Caco-2 (cell line): ENCODE data around the gene BGLAP. TPM values are rescaled to one million over a fixed set of nuclear protein-coding genes. Genes with fewer than 3 reads are reported as not detected.
A peak's percentile ranks its signal among the peaks of the same experiment; 100 is the strongest.

Experiments
- BruUV-seq: library from RNA; stranded (reverse); fragments of 400-500 nt; replicated peaks from 2 replicates; lab custom pipeline; 2021; lab: Mats Ljungman, UMichigan
- CTCF ChIA-PET: fragments of 300-600 bp; sonication (Branson Sonifier 250); formaldehyde crosslinking; loops from one replicate; lab custom pipeline; 2022; ENCODE audit warnings: antibody characterized with exemption; lab: Charles Lee
- POLR2A ChIA-PET: fragments of 300-600 bp; sonication (Branson Sonifier 250); formaldehyde crosslinking; loops from one replicate; lab custom pipeline; 2022; ENCODE audit warnings: antibody characterized with exemption; lab: Charles Lee
- DNase-seq, 2 experiments: peaks; one replicate each; pipeline versions ENCODE4 v3.0.0 to v3.0.0-alpha.2; 2020 to 2022
- H3K27me3 ChIP-seq: replicated peaks from 2 replicates; pipeline ENCODE4 v1.6.0; 2011; ENCODE audit warnings: low read length; ENCODE audit not compliant: control insufficient read depth, insufficient read depth
- H3K36me3 ChIP-seq: 2 replicates; pipeline ENCODE4 v1.5.1; 2011; ENCODE audit warnings: low read length; ENCODE audit not compliant: control insufficient read depth, insufficient read depth
- H3K4me1 ChIP-seq: fragments of 250-450 bp; sonication (Bioruptor Pico); 2 replicates; pipeline ENCODE4 v1.5.1; 2020; ENCODE audit warnings: mild to moderate bottlenecking
- H3K4me3 ChIP-seq: 2 replicates; pipeline ENCODE4 v1.5.1; 2011; ENCODE audit warnings: low read depth, mild to moderate bottlenecking, control low read depth, low read length
- H3K9me3 ChIP-seq: fragments of 250-450 bp; sonication (Bioruptor Pico); 2 replicates; pipeline ENCODE4 v1.5.1; 2020; ENCODE audit warnings: mild to moderate bottlenecking, moderate library complexity
- H3K27ac Mint-ChIP-seq: one replicate; pipeline ENCODE4 v1.8.0; 2022; ENCODE audit warnings: mixed read lengths; ENCODE audit not compliant: unreplicated experiment
- H3K27me3 Mint-ChIP-seq: one replicate; pipeline ENCODE4 v1.8.0; 2022; ENCODE audit warnings: mixed read lengths; ENCODE audit not compliant: insufficient read depth, unreplicated experiment
- H3K36me3 Mint-ChIP-seq: one replicate; pipeline ENCODE4 v1.8.0; 2022; ENCODE audit warnings: mild to moderate bottlenecking, mixed read lengths; ENCODE audit not compliant: insufficient read depth, unreplicated experiment
- H3K4me1 Mint-ChIP-seq: one replicate; pipeline ENCODE4 v1.8.0; 2022; ENCODE audit warnings: low read depth, mixed read lengths; ENCODE audit not compliant: unreplicated experiment
- H3K4me3 Mint-ChIP-seq: one replicate; pipeline ENCODE4 v1.8.0; 2022; ENCODE audit warnings: mild to moderate bottlenecking, moderate library complexity, mixed read lengths; ENCODE audit not compliant: unreplicated experiment
- H3K9me3 Mint-ChIP-seq: one replicate; pipeline ENCODE4 v1.8.0; 2022; ENCODE audit warnings: mixed read lengths; ENCODE audit not compliant: unreplicated experiment
- CTCF ChIP-seq, 2 experiments: fragments of 200-600 bp in 1 of 2; IDR thresholded peaks; 1 replicate in 1 of 2; 2 replicates in 1 of 2; pipeline versions ENCODE4 v1.5.1 to v1.8.0; 2011 to 2022; ENCODE audit warnings: antibody characterized with exemption in 1 of 2, control low read depth in 1 of 2, inconsistent platforms in 1 of 2, low read depth in 1 of 2, low read length in 1 of 2, mild to moderate bottlenecking in 1 of 2, moderate library complexity in 1 of 2; ENCODE audit not compliant: insufficient read depth in 1 of 2, severe bottlenecking in 1 of 2, unreplicated experiment in 1 of 2
- intact Hi-C: fragments of 100-400 bp; cut with micrococcal nuclease; formaldehyde crosslinking; loops from one replicate; pipeline ENCODE4 v1.10.0; 2022; ENCODE audit not compliant: unreplicated experiment
- total RNA-seq: library from RNA; stranded (reverse); gene quantifications from 2 replicates; pipeline ENCODE4 v1.2.3, GENCODE V29; 2022

Gene BGLAP
- total RNA-seq, 1 experiment from 2014 or later, result 2.0 TPM

DNA sequence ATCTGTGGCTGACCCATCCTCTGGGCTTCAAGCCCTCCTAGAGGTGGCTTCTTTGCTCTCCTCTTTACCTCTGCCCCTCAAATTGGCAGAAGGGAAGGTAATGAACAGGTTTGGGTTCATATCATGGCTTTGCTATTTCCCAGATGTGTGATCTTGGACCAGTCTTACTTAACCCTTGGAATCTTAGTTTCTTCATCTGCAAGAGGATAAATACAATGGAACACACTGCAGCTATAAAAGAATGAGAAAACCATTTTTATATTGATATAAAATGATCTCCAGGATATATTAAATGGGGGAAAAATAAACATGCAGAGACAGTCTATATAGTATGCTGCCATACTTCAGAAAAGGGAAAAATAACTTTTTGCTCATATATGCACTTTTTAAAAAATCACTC lies 47.9 kb downstream of the BGLAP start:
- no peak for TF ChIP-seq CTCF (IDR thresholded peaks at IDR 0.05; ENCODE audit: insufficient read depth in 1 of 2, low read depth in 1 of 2, low read length in 1 of 2, severe bottlenecking in 1 of 2, unreplicated experiment in 1 of 2)
- Histone ChIP-seq H3K36me3 (peaks cover 3% of the 10 kb centered on the region; the same call in 1 of the 2 replicates), H3K27me3 (no peaks in the 10 kb centered on the region), H3K4me1 (peaks cover 22% of the 10 kb centered on the region), H3K4me3 (no peak overlapping the region), H3K9me3 (no peaks in the 10 kb centered on the region)
- Mint-ChIP-seq H3K4me1 (peaks cover 17% of the 10 kb centered on the region), H3K27ac (no peak overlapping the region), H3K9me3 (no peaks in the 10 kb centered on the region), H3K4me3 (no peak overlapping the region), H3K27me3 (no peaks in the 10 kb centered on the region), H3K36me3 (peaks cover 26% of the 10 kb centered on the region)
- no peak for DNase-seq
- no TSS peak for BruUV-seq
- ChIA-PET POLR2A (no interaction called here), CTCF (no interaction called here)
- intact Hi-C loops, result no loop called here

- POLR2A ChIA-PET, result interaction anchor here (1.1 to 1.2 kb wide), 2 partner anchors 8 to 9 kb away, joined by 3 to 4 read pairs; partner anchors contain the start of gene SMG5
- Mint-ChIP-seq H3K4me3 (peak overlapping the region; percentile 78), H3K36me3 (peaks cover 34% of the 10 kb centered on the region), H3K4me1 (peaks cover 20% of the 10 kb centered on the region), H3K9me3 (no peaks in the 10 kb centered on the region), H3K27ac (peak overlapping the region; percentile 68), H3K27me3 (no peaks in the 10 kb centered on the region)
- no peak for TF ChIP-seq CTCF (IDR thresholded peaks at IDR 0.05; ENCODE audit: insufficient read depth in 1 of 2, low read depth in 1 of 2, low read length in 1 of 2, severe bottlenecking in 1 of 2, unreplicated experiment in 1 of 2)
- H3K27me3 ChIP-seq, result no peaks in the 10 kb centered on the region
- peak; percentile 97 to 98 for DNase-seq
- TSS peak; percentile 53 for BruUV-seq
- intact Hi-C loops, result no loop called here
- no peaks in the 10 kb centered on the region for H3K9me3 ChIP-seq
- peaks cover 20% of the 10 kb centered on the region for H3K4me1 ChIP-seq
- H3K36me3 ChIP-seq, result peaks cover 3% of the 10 kb centered on the region; the same call in 1 of the 2 replicates
- H3K4me3 ChIP-seq, result peak overlapping the region; percentile 41
- CTCF ChIA-PET, result interaction anchor here (1.7 kb wide), 1 partner anchor 28 kb away, joined by 4 read pairs; no protein-coding TSS in a partner anchor
Observed at GRCh38 chr1:156291226-156292061, 49.5 kb downstream of the BGLAP start.

Other genes starting within 250 kb of the BGLAP start
- gene SSR2, start 221.2 kb upstream of the BGLAP start, total RNA-seq, result 198 and 203 TPM in 2 replicates
- 60.9 and 65.5 TPM in 2 replicates for gene UBQLN4, start 188.4 kb upstream of the BGLAP start, total RNA-seq
- 49.4 and 49.5 TPM in 2 replicates for gene LAMTOR2, start 187.4 kb upstream of the BGLAP start, total RNA-seq
- gene RAB25, start 181.0 kb upstream of the BGLAP start, total RNA-seq, result 138 and 141 TPM in 2 replicates
- gene MEX3A, start 159.7 kb upstream of the BGLAP start, total RNA-seq, result 8.9 and 12.2 TPM in 2 replicates
- 112 and 113 TPM in 2 replicates for gene LMNA, start 127.5 kb upstream of the BGLAP start, total RNA-seq
- 0.52 and 1.3 TPM in 2 replicates for gene SEMA4A, start 88.6 kb upstream of the BGLAP start, total RNA-seq
- 29.3 and 31.1 TPM in 2 replicates for gene SLC25A44, start 48.1 kb upstream of the BGLAP start, total RNA-seq
- 90.2 and 95.7 TPM in 2 replicates for gene PMF1, start 29.2 kb upstream of the BGLAP start, total RNA-seq
- gene PAQR6, start 5.9 kb downstream of the BGLAP start, total RNA-seq, result 4.1 and 4.6 TPM in 2 replicates
- 146 and 155 TPM in 2 replicates for gene SMG5, start 40.6 kb downstream of the BGLAP start, total RNA-seq
- 9.5 and 10.7 TPM in 2 replicates for gene TMEM79, start 42.1 kb downstream of the BGLAP start, total RNA-seq
- 63.9 and 74.4 TPM in 2 replicates for gene GLMP, start 53.5 kb downstream of the BGLAP start, total RNA-seq
- gene VHLL, start 57.1 kb downstream of the BGLAP start, total RNA-seq, result not detected in 2 replicates
- gene CCT3, start 96.1 kb downstream of the BGLAP start, total RNA-seq, result 340 and 380 TPM in 2 replicates
- gene TSACC, start 96.3 kb downstream of the BGLAP start, total RNA-seq, result 2.8 and 3.9 TPM in 2 replicates
- gene RHBG, start 127.0 kb downstream of the BGLAP start, total RNA-seq, result 4.6 and 6.5 TPM in 2 replicates